Liver (tissue), 3 donors: Measurements from ENCODE around the gene TNF.

Experiments used
- CTCF ChIP-seq: fragments of 150-350 bp; IDR thresholded peaks from 2 replicates; pipeline ENCODE4 v1.5.1; 2017; ENCODE audit warnings: improper control_type of control experiment, low read depth, low read length; ENCODE audit not compliant: missing input control
- RXRA ChIP-seq, 2 donors: IDR thresholded peaks; 2 replicates each; pipeline ENCODE4 v1.6.1; 2017 to 2018; ENCODE audit warnings: antibody characterized with exemption in 2 of 2, mild to moderate bottlenecking in 1 of 2
- TF ChIP-seq, protein P1 (sequence below): IDR thresholded peaks from 2 replicates; pipeline ENCODE4 v1.6.1; 2016; ENCODE audit warnings: antibody characterized with exemption, mild to moderate bottlenecking
- donor health status: healthy.
- donor health status: healthy.

DNA sequence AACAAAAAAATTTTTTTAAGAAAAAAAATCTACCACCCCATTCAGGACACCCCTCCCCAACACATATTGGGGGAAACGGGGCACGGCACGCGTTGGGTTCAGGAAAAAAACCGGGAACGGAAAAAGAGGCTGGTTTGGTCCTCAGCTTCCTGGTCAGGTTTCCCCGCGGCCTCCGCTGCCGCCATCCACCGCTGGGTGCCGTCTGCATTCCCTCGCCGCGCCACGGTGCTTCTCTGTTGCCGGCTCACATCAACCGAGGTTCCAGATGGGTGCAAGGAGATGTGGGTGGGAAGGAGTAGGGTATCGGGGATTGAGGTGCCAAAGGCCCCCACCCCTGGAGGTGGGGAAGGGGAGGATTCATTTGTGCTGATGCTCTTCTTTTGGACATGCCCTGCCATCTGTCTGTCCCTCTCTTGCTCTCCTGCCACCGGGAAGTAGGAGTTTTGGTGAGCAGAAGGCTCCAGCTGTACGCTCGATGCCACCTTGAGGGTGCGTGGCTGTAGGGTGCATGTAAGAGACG lies 40.8 kb upstream of the TNF start:
- TF ChIP-seq CTCF (no peak), RXRA (IDR thresholded peaks at IDR 0.05) (no peak)
- TF ChIP-seq, protein P1, sequence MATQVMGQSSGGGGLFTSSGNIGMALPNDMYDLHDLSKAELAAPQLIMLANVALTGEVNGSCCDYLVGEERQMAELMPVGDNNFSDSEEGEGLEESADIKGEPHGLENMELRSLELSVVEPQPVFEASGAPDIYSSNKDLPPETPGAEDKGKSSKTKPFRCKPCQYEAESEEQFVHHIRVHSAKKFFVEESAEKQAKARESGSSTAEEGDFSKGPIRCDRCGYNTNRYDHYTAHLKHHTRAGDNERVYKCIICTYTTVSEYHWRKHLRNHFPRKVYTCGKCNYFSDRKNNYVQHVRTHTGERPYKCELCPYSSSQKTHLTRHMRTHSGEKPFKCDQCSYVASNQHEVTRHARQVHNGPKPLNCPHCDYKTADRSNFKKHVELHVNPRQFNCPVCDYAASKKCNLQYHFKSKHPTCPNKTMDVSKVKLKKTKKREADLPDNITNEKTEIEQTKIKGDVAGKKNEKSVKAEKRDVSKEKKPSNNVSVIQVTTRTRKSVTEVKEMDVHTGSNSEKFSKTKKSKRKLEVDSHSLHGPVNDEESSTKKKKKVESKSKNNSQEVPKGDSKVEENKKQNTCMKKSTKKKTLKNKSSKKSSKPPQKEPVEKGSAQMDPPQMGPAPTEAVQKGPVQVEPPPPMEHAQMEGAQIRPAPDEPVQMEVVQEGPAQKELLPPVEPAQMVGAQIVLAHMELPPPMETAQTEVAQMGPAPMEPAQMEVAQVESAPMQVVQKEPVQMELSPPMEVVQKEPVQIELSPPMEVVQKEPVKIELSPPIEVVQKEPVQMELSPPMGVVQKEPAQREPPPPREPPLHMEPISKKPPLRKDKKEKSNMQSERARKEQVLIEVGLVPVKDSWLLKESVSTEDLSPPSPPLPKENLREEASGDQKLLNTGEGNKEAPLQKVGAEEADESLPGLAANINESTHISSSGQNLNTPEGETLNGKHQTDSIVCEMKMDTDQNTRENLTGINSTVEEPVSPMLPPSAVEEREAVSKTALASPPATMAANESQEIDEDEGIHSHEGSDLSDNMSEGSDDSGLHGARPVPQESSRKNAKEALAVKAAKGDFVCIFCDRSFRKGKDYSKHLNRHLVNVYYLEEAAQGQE = no peak
